ENCODE measurements around the gene SPATA31E1.

DNA sequence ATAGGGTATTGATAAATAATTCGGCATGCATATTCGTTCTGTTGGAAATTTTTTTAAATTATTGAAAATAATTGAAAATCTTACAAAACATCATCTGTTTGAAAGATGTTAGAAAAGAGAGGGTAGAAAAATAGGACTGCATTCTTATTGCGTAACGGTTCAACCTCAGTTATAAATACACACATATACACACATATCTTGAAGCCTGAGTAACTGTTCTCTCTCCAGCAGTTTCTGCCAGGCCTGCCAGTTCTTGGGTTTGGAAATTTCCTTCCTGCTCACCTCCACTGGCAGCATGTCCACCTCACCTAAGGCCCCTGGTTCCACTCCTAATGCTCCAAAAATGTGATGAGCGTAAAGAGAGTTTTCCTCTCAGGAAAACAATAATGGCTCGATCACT lies 9.1 kb downstream of the SPATA31E1 start:
- TF ChIP-seq CTCF (IDR thresholded peaks at IDR 0.05): no peak
- no peak for TF ChIP-seq POLR2A (IDR thresholded peaks at IDR 0.05)

Data from lower leg skin (tissue), 3 donors.